MM.1S (cell line): ENCODE measurements around the gene VAV2.
"Not testable (repeated sequence)": the region's sequence is repeated elsewhere in the genome, so short reads cannot be mapped to it uniquely, and the experiment has no call there.

Experiments
- DNase-seq: peaks from one replicate; pipeline ENCODE4 v3.0.0-alpha.2; 2015
- H2AFZ ChIP-seq: fragments of 300-600 bp; sonication (generic); 2 replicates; pipeline ENCODE4 v1.6.0; 2016; ENCODE audit warnings: antibody characterized with exemption, low read length
- H3F3A ChIP-seq: fragments of 300-600 bp; sonication (generic); 2 replicates; pipeline ENCODE4 v1.6.1; 2016; ENCODE audit warnings: mild to moderate bottlenecking, antibody characterized with exemption, low read length, moderate library complexity, mixed read lengths; ENCODE audit not compliant: insufficient read depth
- H3K27ac ChIP-seq: fragments of 300-600 bp; sonication (generic); 2 replicates; pipeline ENCODE4 v1.5.1; 2016; ENCODE audit warnings: mild to moderate bottlenecking, low read length
- H3K27me3 ChIP-seq: fragments of 300-600 bp; sonication (generic); replicated peaks from 2 replicates; pipeline ENCODE4 v1.6.0; 2016; ENCODE audit warnings: low read length; ENCODE audit not compliant: insufficient read depth
- H3K36me3 ChIP-seq: fragments of 300-600 bp; sonication (generic); replicated peaks from 2 replicates; pipeline ENCODE4 v1.6.1; 2016; ENCODE audit warnings: mild to moderate bottlenecking, low read length, mixed read lengths; ENCODE audit not compliant: insufficient read depth
- H3K4me1 ChIP-seq: fragments of 300-600 bp; sonication (generic); 2 replicates; pipeline ENCODE4 v1.6.1; 2016; ENCODE audit warnings: low read length, mixed read lengths
- H3K4me2 ChIP-seq: fragments of 300-600 bp; sonication (generic); 2 replicates; pipeline ENCODE4 v1.6.0; 2016; ENCODE audit warnings: low read depth, low read length
- H3K4me3 ChIP-seq: fragments of 300-600 bp; sonication (generic); 2 replicates; pipeline ENCODE4 v1.5.1; 2016; ENCODE audit warnings: low read length, mixed read lengths
- H3K79me2 ChIP-seq: fragments of 300-600 bp; sonication (generic); 2 replicates; pipeline ENCODE4 v1.6.1; 2016; ENCODE audit warnings: mixed run types, low read length, mixed read lengths
- H3K9ac ChIP-seq: fragments of 300-600 bp; sonication (generic); 2 replicates; pipeline ENCODE4 v1.6.1; 2016; ENCODE audit warnings: low read length, mixed read lengths
- H3K9me2 ChIP-seq: fragments of 300-600 bp; sonication (generic); replicated peaks from 2 replicates; pipeline ENCODE4 v1.6.1; 2016; ENCODE audit warnings: mild to moderate bottlenecking, low read length, mixed read lengths; ENCODE audit not compliant: insufficient read depth
- H3K9me3 ChIP-seq: fragments of 300-600 bp; sonication (generic); replicated peaks from 2 replicates; pipeline ENCODE4 v1.6.1; 2016; ENCODE audit warnings: mild to moderate bottlenecking, low read length, mixed read lengths; ENCODE audit not compliant: insufficient read depth
- H4K20me1 ChIP-seq: fragments of 300-600 bp; sonication (generic); 2 replicates; pipeline ENCODE4 v1.6.1; 2016; ENCODE audit warnings: mild to moderate bottlenecking, low read length, moderate library complexity, mixed read lengths; ENCODE audit not compliant: insufficient read depth
- EZH2 ChIP-seq: fragments of 300-600 bp; sonication (generic); optimal IDR thresholded peaks from 2 replicates; pipeline ENCODE3; 2017; ENCODE audit warnings: low read depth, mild to moderate bottlenecking, antibody characterized with exemption, low read length, mixed read lengths
- EZH2phosphoT487 ChIP-seq: fragments of 300-600 bp; sonication (generic); IDR thresholded peaks from 2 replicates; pipeline ENCODE4 v1.6.1; 2018; ENCODE audit warnings: antibody characterized with exemption, low read length
- TF ChIP-seq, protein P1 (sequence below): fragments of 300-600 bp; sonication (generic); IDR thresholded peaks from 2 replicates; pipeline ENCODE4 v1.5.1; 2016; ENCODE audit warnings: antibody characterized with exemption, low read length, mixed read lengths

The VAV2 gene

DNA sequence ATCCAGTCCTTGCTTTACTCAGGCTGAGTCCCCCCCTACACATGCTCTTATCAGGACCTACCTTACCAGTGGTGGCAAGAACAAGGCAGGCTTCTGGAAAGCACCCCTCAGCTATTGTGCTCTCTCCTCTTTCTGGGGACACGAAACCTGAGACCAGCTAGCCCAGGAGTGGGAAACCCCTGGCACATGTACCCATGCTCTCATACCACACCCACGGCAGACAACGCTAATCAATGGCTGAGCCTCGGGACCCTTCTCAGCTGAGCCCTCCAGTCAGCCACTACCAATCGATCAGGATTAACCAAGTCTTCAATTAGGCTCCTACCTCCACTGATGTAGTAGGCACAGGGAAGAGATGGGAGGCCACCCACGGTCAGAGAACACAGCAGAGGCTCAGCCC lies 65.1 kb downstream of the VAV2 start:
- no peak overlapping the region for H3K27ac ChIP-seq
- no peak for DNase-seq
- H3K79me2 ChIP-seq: no peaks in the 10 kb centered on the region
- no peaks in the 10 kb centered on the region for H4K20me1 ChIP-seq
- TF ChIP-seq EZH2phosphoT487: no peak
- TF ChIP-seq EZH2: no peak
- TF ChIP-seq, protein P1, sequence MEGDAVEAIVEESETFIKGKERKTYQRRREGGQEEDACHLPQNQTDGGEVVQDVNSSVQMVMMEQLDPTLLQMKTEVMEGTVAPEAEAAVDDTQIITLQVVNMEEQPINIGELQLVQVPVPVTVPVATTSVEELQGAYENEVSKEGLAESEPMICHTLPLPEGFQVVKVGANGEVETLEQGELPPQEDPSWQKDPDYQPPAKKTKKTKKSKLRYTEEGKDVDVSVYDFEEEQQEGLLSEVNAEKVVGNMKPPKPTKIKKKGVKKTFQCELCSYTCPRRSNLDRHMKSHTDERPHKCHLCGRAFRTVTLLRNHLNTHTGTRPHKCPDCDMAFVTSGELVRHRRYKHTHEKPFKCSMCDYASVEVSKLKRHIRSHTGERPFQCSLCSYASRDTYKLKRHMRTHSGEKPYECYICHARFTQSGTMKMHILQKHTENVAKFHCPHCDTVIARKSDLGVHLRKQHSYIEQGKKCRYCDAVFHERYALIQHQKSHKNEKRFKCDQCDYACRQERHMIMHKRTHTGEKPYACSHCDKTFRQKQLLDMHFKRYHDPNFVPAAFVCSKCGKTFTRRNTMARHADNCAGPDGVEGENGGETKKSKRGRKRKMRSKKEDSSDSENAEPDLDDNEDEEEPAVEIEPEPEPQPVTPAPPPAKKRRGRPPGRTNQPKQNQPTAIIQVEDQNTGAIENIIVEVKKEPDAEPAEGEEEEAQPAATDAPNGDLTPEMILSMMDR: no peak
- no peaks in the 10 kb centered on the region for H3K9me2 ChIP-seq
- H3K4me1 ChIP-seq: no peaks in the 10 kb centered on the region
- no peaks in the 10 kb centered on the region for H3K36me3 ChIP-seq
- no peaks in the 10 kb centered on the region for H3K9me3 ChIP-seq
- no peak overlapping the region for H3K4me2 ChIP-seq
- no peaks in the 10 kb centered on the region for H3F3A ChIP-seq
- peaks cover 20% of the 10 kb centered on the region; the same call in 1 of the 2 replicates for H3K27me3 ChIP-seq
- no peak overlapping the region for H3K9ac ChIP-seq
- no peak overlapping the region for H2AFZ ChIP-seq
- H3K4me3 ChIP-seq: no peak overlapping the region

DNA sequence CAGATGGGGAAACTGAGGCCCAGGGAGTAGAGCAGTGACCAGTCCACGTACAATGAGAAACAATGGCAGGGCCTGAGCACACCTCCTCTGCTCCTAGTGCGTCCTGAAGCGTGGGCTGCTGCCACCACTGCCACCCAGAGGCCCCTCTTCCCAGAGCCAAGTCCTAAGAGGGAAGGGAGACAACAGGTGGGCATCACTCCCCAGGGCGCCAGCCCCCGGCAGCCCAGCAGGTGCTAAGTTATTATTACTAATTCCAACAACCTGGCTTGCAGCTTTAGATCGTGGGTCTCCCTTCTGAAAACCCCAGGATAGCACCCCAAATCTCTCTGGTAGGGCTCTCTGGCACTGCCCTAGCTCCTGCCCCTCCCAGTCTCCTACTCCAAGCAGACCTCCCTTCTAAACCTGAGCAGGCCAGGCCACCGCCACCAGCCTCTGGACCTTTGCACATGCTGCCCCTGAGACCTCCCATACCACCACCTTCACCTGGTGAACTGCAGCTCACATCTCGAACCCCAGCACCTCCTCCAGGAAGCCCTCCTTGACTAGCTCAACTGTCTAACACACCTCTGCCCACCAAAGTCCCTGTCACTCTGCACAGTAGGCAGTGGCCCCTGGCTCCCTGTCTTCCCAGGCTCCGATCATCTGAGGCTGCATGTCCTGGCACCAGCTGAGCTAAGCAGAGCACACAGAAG lies 65.8 kb downstream of the VAV2 start:
- DNase-seq: no peak
- Histone ChIP-seq H3K36me3 (no peaks in the 10 kb centered on the region), H3K4me1 (no peaks in the 10 kb centered on the region), H3K79me2 (no peaks in the 10 kb centered on the region), H3K9ac (no peak overlapping the region), H3K4me3 (no peak overlapping the region), H3K27ac (no peak overlapping the region), H3K9me3 (no peaks in the 10 kb centered on the region), H3F3A (no peaks in the 10 kb centered on the region), H3K9me2 (no peaks in the 10 kb centered on the region), H2AFZ (no peak overlapping the region), H3K27me3 (peaks cover 13% of the 10 kb centered on the region; the same call in 1 of the 2 replicates), H4K20me1 (no peaks in the 10 kb centered on the region), H3K4me2 (no peak overlapping the region)
- TF ChIP-seq EZH2 (no peak), EZH2phosphoT487 (no peak)
- TF ChIP-seq, protein P1: no peak

DNA sequence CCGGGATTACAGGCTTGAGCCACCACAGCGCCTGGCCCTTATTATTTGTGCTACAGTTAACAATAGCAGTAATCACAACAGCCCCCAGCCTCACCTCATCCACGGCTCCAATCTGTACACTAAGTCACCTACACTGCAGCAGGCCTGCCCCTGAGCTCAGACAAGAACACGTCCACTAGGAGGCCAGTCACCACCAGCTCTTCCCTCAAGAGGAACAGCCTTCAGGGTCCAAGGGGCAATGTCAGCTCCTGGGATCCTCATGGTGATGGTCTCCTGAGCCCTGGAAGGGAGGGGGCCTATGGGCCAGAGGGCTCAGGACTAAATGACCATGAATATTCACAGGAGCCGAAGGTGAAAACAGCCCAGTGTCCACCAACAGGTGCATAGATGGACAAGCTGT lies 67.7 kb downstream of the VAV2 start:
- no peak for TF ChIP-seq EZH2
- TF ChIP-seq, protein P1: no peak
- no peak for TF ChIP-seq EZH2phosphoT487
- H3K9me2 ChIP-seq: no peaks in the 10 kb centered on the region
- no peaks in the 10 kb centered on the region for H4K20me1 ChIP-seq
- H3K9me3 ChIP-seq: no peaks in the 10 kb centered on the region
- no peak for DNase-seq
- H3K36me3 ChIP-seq: no peaks in the 10 kb centered on the region
- no peak overlapping the region for H3K4me3 ChIP-seq
- H3K79me2 ChIP-seq: no peaks in the 10 kb centered on the region
- H3K27me3 ChIP-seq: peaks cover 16% of the 10 kb centered on the region; the same call in 1 of the 2 replicates
- no peaks in the 10 kb centered on the region for H3F3A ChIP-seq
- no peak overlapping the region for H2AFZ ChIP-seq
- H3K4me2 ChIP-seq: no peak overlapping the region
- H3K9ac ChIP-seq: no peak overlapping the region
- H3K27ac ChIP-seq: no peak overlapping the region
- H3K4me1 ChIP-seq: no peaks in the 10 kb centered on the region

DNA sequence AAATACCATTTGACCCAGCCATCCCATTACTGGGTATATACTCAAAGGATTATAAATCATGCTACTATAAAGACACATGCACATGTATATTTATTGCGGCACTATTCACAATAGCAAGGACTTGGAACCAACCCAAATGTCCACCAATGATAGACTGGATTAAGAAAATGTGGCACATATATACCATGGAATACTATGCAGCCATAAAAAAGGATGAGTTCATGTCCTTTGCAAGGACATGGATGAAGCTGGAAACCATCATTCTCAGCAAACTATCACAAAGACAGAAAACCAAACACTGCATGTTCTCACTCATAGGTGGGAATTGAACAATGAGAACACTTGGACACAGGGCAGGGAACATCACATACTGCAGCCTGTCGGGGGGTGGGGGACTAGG lies 68.5 kb downstream of the VAV2 start:
- not testable (repeated sequence) for H3K9me3 ChIP-seq, H3K9ac ChIP-seq, H4K20me1 ChIP-seq, H2AFZ ChIP-seq, H3K36me3 ChIP-seq, H3K4me2 ChIP-seq, H3K9me2 ChIP-seq, H3K4me1 ChIP-seq, H3F3A ChIP-seq, H3K27ac ChIP-seq, DNase-seq, H3K79me2 ChIP-seq, H3K4me3 ChIP-seq
- peaks cover 16% of the 10 kb centered on the region; the same call in 1 of the 2 replicates for H3K27me3 ChIP-seq
